Sigmoid colon (tissue), 4 donors: Measurements from ENCODE around the gene TLCD4.

Source experiments
- EP300 ChIP-seq, 4 donors: sonication (generic); formaldehyde crosslinking; IDR thresholded peaks; one replicate each; pipeline ENCODE4 v1.6.1; 2017; ENCODE audit warnings: antibody characterized with exemption in 4 of 4
- POLR2A ChIP-seq, 2 donors: fragments of 450-650 bp; IDR thresholded peaks; one replicate each; pipeline ENCODE4 v1.6.1; 2016; ENCODE audit warnings: antibody characterized with exemption in 2 of 2, mild to moderate bottlenecking in 2 of 2, moderate library complexity in 2 of 2
- POLR2AphosphoS5 ChIP-seq, 4 donors: sonication (generic); formaldehyde crosslinking; IDR thresholded peaks; one replicate each; pipeline ENCODE4 v1.6.1; 2017; ENCODE audit warnings: antibody characterized with exemption in 4 of 4
- TF ChIP-seq, protein P1 (sequence below), 4 experiments: fragments of 450-650 bp in 3 of 4; fragments of 200-600 bp in 1 of 4; IDR thresholded peaks; one replicate each; pipeline ENCODE4 v1.5.1; 2016 to 2019; ENCODE audit warnings: antibody characterized with exemption in 4 of 4, mild to moderate bottlenecking in 3 of 4, moderate library complexity in 2 of 4

DNA sequence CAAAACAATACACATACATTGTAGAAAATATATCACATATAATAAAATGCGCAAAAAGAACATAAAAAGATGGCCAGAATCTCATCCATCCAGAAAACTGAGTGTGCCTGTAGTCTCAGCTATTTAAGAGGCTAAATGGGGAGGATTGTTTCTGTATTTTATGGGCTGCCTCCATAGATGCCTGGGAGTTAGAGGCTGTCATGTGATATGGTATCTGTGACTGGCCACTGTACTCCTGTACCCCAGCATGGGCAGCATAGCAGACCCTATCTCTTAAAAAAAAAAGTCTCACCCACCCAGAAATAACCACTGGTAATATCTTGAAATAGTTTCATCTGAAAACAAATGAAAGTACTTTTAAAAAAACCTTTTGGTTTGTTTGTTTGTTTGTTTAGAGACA, 3.5 kb upstream of the TLCD4 start:
- no peak for TF ChIP-seq EP300 (IDR thresholded peaks at IDR 0.05)
- TF ChIP-seq POLR2A (IDR thresholded peaks at IDR 0.05) = no peak
- TF ChIP-seq, protein P1, sequence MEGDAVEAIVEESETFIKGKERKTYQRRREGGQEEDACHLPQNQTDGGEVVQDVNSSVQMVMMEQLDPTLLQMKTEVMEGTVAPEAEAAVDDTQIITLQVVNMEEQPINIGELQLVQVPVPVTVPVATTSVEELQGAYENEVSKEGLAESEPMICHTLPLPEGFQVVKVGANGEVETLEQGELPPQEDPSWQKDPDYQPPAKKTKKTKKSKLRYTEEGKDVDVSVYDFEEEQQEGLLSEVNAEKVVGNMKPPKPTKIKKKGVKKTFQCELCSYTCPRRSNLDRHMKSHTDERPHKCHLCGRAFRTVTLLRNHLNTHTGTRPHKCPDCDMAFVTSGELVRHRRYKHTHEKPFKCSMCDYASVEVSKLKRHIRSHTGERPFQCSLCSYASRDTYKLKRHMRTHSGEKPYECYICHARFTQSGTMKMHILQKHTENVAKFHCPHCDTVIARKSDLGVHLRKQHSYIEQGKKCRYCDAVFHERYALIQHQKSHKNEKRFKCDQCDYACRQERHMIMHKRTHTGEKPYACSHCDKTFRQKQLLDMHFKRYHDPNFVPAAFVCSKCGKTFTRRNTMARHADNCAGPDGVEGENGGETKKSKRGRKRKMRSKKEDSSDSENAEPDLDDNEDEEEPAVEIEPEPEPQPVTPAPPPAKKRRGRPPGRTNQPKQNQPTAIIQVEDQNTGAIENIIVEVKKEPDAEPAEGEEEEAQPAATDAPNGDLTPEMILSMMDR (IDR thresholded peaks at IDR 0.05) = no peak
- no peak for TF ChIP-seq POLR2AphosphoS5 (IDR thresholded peaks at IDR 0.05)
